Amniotic stem cell (primary cell): ENCODE results near the gene SULT1A3.
"Not testable (repeated sequence)": the region's sequence is repeated elsewhere in the genome, so short reads cannot be mapped to it uniquely, and the experiment has no call there.

ENCODE experiments used
- DNase-seq: peaks from one replicate; lab custom pipeline; 2025; lab: John Stamatoyannopoulos, UW

Gene SULT1A3

DNA sequence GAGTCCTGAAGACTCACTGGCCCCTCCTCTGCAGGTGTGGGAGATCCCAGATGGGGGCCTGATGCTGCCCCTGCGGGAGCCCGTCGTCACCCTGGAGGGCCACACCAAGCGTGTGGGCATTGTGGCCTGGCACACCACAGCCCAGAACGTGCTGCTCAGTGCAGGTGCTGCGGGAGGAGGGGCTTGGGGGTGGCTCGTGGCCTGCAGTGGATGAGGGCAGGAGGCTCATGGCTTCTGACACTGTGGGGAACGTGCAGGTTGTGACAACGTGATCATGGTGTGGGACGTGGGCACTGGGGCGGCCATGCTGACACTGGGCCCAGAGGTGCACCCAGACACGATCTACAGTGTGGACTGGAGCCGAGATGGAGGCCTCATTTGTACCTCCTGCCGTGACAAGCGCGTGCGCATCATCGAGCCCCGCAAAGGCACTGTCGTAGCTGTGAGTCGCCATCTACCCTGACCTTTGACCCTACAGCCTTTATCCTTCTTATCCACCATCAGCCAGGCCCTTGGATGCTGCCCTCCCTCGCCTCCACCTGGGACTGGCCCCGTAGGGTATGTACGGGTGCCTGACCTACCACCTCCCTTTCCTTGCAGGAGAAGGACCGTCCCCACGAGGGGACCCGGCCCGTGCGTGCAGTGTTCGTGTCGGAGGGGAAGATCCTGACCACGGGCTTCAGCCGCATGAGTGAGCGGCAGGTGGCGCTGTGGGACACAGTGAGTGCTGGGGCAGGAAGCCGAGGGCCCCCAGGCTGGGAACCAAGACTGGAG, 12.1 kb upstream of the SULT1A3 start:
- no peak for DNase-seq

DNA sequence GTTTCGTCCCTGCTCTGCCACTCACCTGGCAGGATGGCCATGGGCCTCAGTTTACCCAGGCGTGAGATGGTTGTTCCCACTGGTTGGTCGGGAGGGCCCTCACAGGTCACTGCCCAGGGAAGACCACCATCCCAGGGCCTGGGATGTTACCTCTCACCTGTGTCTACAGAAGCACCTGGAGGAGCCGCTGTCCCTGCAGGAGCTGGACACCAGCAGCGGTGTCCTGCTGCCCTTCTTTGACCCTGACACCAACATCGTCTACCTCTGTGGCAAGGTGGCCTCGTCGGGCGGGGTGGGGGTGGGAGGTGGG, 11.5 kb upstream of the SULT1A3 start:
- no peak for DNase-seq

DNA sequence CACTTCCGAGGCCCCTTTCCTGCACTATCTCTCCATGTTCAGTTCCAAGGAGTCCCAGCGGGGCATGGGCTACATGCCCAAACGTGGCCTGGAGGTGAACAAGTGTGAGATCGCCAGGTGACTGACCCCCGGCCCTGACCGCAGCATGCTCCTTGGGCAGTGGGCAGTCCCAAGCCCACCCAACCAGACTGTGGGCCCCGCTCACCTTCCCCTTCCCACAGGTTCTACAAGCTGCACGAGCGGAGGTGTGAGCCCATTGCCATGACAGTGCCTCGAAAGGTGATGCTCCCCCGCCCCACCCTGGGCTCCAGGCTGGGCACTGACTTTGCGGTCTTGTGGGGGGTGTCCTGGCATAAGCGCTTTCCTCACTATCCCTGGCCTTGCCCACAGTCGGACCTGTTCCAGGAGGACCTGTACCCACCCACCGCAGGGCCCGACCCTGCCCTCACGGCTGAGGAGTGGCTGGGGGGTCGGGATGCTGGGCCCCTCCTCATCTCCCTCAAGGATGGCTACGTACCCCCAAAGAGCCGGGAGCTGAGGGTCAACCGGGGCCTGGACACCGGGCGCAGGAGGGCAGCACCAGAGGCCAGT, 11.0 kb upstream of the SULT1A3 start:
- no peak for DNase-seq

DNA sequence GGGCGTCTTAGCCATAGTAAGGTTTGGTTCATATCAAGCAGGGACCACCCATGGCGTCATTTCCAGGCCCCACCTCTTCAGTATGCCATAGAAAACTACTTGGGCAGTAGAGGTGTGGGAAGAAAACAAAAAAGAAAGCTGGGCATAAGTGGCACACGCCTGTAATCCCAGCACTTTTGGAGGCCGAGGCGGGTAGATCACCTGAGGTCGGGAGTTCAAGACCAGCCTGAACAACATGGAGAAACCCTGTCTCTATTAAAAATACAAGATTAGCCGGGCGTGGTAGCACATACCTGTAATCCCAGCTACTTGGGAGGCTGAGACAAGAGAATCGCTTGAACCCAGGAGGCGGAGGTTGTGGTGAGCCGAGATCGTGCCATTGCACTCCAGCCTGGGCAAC, 7.9 kb upstream of the SULT1A3 start:
- not testable (repeated sequence) for DNase-seq

DNA sequence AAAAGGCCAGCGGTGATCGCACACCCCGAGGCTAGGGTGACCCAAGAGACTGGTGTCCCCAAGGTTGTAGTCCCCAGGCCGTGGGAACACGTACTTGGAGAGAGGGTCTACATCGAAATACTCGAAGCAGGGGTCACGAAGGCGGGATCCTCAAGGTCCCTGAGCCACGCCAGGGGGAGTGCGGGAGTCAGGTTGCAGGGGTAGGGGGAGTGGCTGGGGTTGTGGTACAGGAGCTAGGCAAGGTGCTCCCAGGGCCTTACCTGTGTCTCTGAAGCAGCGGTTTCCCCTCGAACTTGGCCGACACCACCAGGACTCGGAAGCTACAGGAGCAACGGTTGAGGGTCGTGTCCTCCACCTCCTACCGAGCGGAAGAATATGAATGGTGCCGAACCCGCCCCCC, 6.0 kb upstream of the SULT1A3 start:
- DNase-seq = not testable (repeated sequence)

DNA sequence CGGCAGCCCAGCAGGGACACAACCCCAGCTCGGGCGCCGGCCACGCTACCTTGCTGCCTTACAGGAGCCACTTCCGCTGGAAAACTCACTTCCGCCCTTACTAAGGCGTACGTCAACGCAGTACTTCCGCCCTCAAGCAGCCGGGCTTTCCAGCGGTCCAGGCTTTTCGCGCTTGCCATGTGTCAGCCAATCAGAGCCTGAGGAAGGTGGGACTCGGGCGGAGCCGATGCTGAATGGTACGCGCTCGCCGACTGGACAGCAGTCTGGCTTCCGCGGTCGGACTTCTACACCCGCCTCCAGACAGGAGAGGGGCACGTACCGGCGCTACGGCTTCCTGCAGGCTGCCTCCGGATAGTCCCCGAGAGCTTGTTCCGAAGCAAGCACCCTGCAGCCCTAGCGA, 5.4 kb upstream of the SULT1A3 start, which contains the start of the genes BOLA2B and SLX1A:
Gene BOLA2B, minus strand, starts transcription at position 52 of the 400 bp plus-strand sequence. CDS start 71 bp downstream, outside the sequence.
Gene SLX1A, plus strand, starts transcription at position 261 of the 400 bp plus-strand sequence. CDS start 210 bp downstream, outside the sequence.
- DNase-seq = not testable (repeated sequence)

DNA sequence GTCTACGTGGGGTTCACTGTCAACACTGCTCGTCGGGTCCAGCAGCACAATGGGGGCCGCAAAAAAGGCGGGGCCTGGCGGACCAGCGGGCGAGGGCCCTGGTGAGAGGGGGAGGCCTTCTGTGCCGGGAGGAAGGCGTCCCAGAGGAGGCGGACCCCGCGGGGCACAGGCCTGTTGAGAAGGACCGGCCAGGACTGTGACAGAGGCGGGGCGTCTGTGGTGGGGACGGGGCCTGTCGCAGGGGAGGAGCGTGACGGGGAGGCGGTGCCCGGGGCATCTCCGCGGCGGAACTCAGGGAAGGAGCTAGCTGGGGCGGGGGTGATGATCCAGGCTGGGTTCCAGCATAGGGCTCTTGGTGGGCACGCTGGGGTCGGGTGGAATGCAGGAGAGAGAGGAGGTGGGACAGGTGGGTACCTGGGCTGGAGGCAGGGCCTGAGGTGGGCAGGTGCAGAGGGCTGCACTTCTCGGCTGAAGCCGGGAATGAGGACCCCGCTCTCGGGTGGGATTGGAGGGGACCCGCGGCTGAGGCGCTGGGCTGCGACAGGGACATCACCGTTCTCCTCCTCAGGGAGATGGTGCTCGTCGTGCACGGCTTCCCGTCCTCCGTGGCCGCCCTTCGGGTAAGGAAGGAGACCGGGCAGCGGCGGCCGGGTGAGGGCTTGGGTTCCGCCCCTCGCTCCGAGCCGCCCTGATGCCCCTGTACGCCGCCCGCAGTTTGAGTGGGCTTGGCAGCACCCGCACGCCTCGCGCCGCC, 4.7 kb upstream of the SULT1A3 start:
- DNase-seq = not testable (repeated sequence)

DNA sequence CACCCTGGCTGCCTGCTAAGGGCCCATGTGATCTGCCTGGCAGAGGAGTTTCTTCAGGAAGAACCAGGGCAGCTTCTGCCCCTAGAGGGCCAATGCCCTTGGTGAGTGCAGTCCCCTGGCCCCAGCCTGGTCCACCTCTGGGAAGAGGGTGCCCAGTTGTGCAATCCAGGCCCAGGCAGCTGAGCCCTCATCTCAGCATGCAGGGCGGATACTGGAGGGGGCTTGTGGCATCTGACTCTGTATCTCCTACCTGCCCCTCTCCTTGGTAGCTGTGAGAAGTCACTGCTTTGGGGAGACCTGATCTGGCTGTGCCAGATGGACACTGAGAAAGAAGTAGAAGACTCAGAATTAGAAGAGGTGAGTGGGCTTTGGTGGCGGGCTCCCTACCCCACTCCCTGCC, 2.1 kb upstream of the SULT1A3 start:
- DNase-seq = not testable (repeated sequence)

DNA sequence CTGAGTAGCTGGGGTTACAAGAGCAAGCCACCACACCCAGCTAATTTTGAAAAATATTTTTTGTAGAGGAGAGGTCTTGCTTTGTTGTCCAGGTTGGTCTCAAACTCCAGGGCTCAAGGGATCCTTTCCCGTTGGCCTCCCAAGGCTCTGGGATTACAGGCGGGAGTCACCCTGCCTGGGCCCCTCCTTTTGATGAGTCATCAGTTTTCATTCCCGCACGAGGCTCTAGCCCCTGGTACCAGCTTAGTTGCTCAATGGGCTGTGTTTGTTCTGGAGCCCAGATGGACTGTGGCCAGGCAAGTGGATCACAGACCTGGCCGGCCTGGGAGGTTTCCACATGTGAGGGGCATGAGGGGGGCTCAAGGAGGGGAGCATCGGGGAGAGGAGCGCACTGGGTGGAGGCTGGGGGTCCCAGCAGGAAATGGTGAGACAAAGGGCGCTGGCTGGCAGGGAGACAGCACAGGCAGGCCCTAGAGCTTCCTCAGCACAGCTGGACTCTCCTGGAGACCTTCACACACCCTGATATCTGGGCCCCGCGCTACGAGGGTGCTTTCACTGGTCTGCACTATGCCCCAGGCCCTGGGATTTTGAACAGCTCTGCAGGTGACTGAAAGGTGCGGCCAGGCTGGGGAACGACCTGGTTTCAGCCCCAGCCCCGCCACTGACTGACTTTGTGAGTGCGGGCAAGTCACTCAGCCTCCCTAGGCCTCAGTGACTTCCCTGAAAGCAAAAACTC, 721 bp downstream of the SULT1A3 start:
- DNase-seq = not testable (repeated sequence)

DNA sequence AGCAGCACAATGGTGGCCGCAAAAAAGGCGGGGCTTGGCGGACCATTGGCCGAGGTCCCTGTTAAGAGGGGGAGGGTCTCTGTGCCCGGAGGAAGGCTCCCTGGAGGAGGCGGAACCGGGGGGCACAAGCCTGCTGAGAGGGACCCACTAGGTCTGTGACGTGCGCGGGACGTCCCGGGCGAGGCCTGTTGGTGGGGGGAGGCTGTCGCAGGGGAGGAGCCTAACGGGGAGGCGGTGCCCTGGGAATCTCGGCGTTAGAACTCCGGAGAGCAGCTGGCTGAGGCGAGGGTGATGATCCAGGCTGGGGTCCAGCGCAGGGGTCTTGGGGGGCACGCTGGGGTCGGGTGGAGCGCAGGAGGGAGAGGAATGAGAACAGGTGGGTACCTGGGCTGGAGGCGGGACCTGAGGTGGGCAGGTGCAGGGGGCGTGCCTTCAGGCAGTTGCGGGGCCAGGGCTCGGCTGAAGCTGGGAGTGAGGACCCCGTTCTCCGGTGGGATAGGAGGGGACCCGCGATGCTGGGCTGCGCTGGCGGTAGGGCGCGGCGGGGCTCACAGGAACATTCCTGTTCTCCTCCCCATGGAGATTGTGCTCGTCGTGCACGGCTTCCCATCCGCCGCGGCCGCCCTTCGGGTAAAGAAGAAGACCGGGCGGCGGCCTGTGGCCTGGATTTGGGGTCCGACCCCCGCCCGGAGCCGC, 6.6 kb downstream of the SULT1A3 start:
- not testable (repeated sequence) for DNase-seq

DNA sequence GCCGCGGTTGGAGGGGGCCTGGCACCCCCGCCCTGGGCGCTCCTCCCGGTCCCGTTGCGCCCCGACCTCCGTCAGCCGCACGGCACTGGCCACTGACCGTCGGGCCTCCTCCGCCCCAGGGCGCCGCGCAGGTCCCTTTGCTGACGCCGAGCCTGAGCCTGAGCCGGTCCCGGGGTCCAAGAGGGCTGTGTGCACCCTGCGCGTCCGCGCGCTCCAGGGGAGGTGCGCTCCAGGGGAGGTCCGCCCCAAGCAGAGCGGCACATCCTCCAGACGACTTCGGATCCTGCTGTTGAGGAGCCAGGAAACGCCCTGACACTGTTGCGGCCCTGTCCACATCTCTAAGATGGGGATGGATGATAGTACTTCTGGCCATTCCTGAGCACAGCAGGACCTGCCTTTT, 7.2 kb downstream of the SULT1A3 start:
- DNase-seq = not testable (repeated sequence)

DNA sequence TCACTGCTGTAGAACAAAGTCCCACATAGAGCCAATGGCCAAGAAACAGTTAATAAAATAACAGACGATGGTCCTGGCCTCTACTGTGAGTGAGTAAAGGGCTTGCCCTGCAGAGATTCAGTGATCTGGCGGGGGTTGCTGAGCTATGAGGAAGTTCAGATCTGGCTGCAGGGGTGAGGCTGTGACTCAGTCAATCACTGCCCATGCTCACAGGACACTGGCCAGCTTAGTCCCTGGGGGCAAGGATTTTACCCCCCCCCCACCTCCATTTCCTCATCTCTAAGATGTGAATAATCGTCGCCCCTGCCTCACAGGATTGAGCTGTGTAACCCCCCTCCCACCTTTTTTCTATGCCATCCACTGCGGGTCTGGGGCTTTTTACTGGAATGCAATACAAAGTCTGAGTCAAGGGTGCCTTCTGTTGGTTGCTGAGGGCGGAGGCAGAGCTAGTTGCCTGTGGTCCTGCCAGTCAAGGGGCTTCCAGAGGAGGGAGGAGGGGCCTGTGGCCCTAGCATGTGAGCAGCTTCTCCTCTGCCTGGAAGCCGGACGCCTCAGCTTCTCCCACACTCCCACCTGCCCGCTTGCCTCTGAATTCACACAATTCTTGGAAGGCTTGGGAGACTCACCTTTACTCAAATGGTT, 8.1 kb downstream of the SULT1A3 start:
- DNase-seq = not testable (repeated sequence)

DNA sequence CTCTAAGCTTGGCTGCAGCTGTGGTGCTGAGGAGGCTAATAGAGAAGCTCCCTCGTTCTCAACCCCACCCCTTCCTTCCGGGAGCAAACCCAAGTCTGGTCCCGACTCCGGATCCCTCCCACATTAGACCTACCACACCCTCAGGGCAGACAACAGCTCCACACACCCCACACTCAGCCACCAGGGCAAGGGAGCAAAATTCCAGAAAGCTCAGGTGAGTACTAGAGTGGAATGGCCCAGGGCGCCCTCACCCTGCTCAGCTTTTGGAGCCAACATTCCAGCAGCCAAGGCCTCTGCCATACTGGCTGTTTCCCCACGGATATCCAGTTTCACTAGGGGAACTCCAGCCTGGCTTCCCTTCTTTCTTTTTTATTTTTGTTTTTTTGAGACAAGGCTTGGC, 10.0 kb downstream of the SULT1A3 start:
- DNase-seq = not testable (repeated sequence)

DNA sequence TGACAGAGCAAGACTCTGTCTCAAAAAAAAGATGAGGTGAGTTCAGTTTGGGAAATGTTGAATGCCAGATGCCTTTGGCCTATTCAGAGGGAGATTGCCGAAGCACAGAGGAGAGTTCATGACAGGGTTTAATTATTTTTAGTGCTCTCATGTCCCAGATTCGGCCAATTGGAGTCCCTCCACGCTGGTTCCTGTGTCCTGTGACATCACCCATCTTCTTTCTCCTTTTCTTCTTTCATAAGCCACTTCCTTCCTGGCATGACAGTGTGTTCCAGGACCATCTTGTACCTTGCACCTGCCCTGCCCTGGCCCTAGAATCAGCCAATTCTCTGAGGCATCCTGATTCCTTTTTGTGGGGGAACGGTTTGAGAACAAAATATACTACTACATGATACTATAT, 12.4 kb downstream of the SULT1A3 start:
- not testable (repeated sequence) for DNase-seq

DNA sequence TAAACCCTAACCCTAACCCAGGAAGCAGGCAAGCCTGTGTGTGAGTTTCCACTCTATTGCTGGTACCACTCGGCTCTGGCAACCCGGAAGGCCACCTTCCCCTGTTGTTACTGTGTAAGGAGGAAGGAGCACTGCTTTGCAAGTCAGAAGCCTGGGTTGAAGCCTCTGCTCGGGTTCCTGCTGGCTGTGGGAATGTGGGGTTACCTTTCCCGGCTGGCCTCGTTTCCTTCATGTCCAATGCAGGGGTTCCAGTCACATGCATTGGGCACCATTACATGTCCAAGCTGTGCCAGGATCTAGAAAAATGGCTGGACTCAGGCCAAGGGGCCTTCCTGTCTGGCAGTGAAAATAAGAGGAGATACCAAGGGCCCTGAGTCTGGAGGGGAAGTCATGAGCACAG, 18.0 kb downstream of the SULT1A3 start:
- DNase-seq = not testable (repeated sequence)

DNA sequence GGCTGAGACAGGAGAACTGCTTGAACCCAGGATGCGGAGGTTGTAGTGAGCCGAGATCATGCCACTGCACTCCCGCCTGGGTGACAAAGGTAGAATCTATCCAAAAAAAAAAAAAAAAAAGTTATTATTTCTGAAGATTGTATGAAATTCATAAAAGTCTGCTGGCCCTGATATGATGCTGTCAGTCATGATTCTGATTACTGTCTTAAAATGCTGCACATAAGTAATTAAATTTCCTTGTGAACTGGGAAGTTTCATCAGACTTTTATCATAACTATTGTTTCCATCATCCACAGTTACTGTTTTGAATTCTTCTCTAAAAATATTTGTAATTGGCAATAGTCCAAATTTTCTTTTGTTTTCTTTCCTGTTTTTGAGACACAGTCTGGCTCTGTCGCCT, 49.3 kb downstream of the SULT1A3 start, which contains the start of gene NPIPB13:
Gene NPIPB13, minus strand, starts transcription at position 101 of the 400 bp plus-strand sequence. CDS start 2,906 bp downstream, outside the sequence.
- DNase-seq = not testable (repeated sequence)
